Measurements from ENCODE around the gene FXYD5.
"Not testable (repeated sequence)": the region's sequence is repeated elsewhere in the genome, so short reads cannot be mapped to it uniquely, and the experiment has no call there.

Gene FXYD5

DNA sequence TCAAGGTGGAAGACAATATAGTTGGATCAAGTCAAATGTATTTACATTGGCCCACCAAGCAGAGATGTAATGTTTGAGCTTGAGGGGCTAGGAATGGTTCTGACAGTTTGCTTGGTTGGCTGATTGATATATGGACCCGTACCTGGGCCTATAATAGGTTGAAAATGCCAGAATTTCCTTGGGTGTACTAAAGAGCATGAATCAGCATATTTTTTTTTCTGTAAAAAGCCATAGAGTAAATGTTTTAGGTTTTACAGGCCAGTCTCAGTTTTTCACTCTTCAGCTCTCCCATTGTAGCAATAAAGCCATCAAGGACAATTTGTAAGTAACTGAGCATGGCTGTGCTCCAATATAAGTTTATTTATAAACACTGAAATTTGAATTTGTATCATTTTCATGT lies 26.9 kb downstream of the FXYD5 start:
- TF ChIP-seq, protein P1, sequence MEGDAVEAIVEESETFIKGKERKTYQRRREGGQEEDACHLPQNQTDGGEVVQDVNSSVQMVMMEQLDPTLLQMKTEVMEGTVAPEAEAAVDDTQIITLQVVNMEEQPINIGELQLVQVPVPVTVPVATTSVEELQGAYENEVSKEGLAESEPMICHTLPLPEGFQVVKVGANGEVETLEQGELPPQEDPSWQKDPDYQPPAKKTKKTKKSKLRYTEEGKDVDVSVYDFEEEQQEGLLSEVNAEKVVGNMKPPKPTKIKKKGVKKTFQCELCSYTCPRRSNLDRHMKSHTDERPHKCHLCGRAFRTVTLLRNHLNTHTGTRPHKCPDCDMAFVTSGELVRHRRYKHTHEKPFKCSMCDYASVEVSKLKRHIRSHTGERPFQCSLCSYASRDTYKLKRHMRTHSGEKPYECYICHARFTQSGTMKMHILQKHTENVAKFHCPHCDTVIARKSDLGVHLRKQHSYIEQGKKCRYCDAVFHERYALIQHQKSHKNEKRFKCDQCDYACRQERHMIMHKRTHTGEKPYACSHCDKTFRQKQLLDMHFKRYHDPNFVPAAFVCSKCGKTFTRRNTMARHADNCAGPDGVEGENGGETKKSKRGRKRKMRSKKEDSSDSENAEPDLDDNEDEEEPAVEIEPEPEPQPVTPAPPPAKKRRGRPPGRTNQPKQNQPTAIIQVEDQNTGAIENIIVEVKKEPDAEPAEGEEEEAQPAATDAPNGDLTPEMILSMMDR (IDR thresholded peaks at IDR 0.05; ENCODE audit: insufficient read depth, low read length, poor library complexity, severe bottlenecking) = no peak
- no peaks in the 10 kb centered on the region for H3K27me3 ChIP-seq (replicated peaks; ENCODE audit: control insufficient read depth, insufficient read depth, low read length)
- no peaks in the 10 kb centered on the region for H3K36me3 ChIP-seq (ENCODE audit: control insufficient read depth, insufficient read depth, low read length)
- DNase-seq (ENCODE audit: extremely low read depth, insufficient read length) = no peak
- H3K4me3 ChIP-seq (replicated peaks; ENCODE audit: low read depth, low read length) = no peak overlapping the region

DNA sequence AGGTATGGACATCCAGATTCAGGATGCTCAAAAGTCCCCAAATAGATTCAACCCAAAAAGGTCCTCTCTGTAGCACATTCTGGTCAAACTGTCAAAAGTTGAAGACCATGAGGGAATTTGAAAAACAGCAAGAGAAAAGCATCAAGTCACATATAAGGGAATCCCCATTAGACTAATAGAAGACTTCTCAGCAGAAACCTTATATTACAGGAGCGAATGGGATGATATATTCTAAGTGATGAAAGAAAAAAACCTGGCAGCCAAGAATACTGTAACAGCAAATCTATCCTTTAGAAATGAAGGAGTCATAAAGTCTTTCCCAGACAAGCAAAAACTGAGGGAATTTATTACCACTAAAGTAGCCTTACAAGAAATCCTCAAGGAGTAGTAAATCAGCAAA lies 29.7 kb downstream of the FXYD5 start:
- Histone ChIP-seq H3K4me3 (replicated peaks; ENCODE audit: low read depth, low read length) (no peak overlapping the region), H3K27me3 (replicated peaks; ENCODE audit: control insufficient read depth, insufficient read depth, low read length) (no peaks in the 10 kb centered on the region), H3K36me3 (ENCODE audit: control insufficient read depth, insufficient read depth, low read length) (no peaks in the 10 kb centered on the region)
- no peak for DNase-seq (ENCODE audit: extremely low read depth, insufficient read length)
- TF ChIP-seq, protein P1 (IDR thresholded peaks at IDR 0.05; ENCODE audit: insufficient read depth, low read length, poor library complexity, severe bottlenecking) = no peak

DNA sequence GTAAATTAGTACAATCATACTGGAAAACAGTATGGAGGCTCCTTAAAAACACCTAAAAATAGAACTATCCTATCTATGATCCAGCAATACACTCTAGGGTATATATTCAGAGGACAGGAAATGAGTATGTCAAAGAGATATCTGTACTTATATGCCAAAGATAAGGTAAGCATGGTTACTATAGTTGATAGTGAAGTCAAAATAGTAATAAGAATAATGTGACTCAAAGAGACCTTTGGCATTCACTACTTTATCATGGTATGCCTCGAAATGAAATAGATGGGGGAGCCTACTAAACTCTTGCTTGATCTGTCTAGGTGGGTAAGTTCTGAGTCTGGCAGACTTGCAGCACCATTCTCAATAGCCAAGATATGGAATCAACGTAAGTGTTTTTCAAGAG lies 30.3 kb downstream of the FXYD5 start:
- TF ChIP-seq, protein P1 (IDR thresholded peaks at IDR 0.05; ENCODE audit: insufficient read depth, low read length, poor library complexity, severe bottlenecking) = no peak
- H3K36me3 ChIP-seq (ENCODE audit: control insufficient read depth, insufficient read depth, low read length) = no peaks in the 10 kb centered on the region
- no peaks in the 10 kb centered on the region for H3K27me3 ChIP-seq (replicated peaks; ENCODE audit: control insufficient read depth, insufficient read depth, low read length)
- DNase-seq (ENCODE audit: extremely low read depth, insufficient read length) = no peak
- H3K4me3 ChIP-seq (replicated peaks; ENCODE audit: low read depth, low read length) = no peak overlapping the region

DNA sequence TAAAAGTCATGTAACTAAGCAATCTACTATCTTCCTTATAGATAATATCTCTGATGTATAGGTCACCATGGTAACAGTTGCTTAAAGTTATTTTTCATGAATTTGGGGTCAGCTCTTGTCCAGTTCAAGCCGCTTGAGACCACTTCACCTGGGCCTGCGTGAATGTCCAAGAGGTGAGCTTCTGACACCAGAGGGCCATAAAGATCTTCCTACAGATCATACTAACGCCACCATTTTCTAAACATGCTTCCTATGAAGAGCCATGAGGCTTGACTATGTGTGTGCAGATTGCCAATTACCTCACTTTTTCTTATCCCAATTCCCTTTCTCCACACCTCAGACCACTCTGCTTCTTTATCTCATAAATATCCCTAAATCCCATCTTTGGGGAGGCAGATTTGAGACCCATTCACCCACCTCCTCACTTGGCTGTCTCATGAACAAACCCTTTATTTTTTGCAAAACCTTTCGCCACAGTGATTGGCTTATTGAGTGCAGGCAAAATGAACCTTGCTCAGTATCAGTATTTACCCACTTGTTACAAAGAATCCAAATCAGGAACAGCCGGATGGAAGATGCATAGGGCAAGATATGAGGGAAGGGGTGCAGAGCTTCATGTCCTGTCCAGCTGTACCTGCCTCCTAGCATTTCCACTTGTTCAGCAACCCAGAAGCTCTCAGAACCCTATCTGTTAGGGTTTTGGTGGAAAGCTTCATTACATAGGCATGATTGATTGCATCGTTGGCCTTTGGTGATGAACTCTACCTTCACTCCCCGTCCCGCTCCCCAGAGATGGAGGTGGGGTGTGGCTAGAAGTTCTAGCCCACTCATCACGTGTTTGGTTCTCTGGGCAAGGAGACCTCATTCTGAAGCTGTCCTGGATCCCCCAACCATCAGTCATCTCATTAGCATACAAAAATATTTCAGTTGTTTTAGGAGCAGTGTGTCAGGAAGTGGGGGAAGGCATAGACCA lies 39.8 kb downstream of the FXYD5 start:
- TF ChIP-seq, protein P1 (IDR thresholded peaks at IDR 0.05; ENCODE audit: insufficient read depth, low read length, poor library complexity, severe bottlenecking) = peak; percentile 22
- no peak for DNase-seq (ENCODE audit: extremely low read depth, insufficient read length)
- no peaks in the 10 kb centered on the region for H3K36me3 ChIP-seq (ENCODE audit: control insufficient read depth, insufficient read depth, low read length)
- no peaks in the 10 kb centered on the region for H3K27me3 ChIP-seq (replicated peaks; ENCODE audit: control insufficient read depth, insufficient read depth, low read length)
- no peak overlapping the region for H3K4me3 ChIP-seq (replicated peaks; ENCODE audit: low read depth, low read length)

DNA sequence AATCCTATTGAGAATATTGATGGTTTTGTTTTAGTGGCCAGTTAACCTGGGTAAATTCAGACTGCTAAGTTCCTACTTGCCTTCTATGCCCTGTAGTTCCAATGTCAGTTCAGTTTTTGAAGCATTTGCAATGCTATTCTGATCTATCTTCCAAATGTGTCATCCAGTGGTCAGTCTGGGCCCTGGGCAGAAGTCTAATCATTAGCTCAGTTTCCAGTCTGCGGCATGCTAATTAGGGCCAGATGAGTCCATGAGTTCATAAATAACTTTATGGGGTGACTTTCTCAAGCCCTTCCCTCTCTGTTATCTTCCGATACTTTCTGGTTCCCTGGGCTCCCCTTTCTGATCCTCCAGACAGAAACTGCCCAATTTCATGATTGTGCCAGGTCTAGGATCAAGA lies 41.3 kb downstream of the FXYD5 start:
- H3K4me3 ChIP-seq (replicated peaks; ENCODE audit: low read depth, low read length) = no peak overlapping the region
- no peaks in the 10 kb centered on the region for H3K27me3 ChIP-seq (replicated peaks; ENCODE audit: control insufficient read depth, insufficient read depth, low read length)
- TF ChIP-seq, protein P1 (IDR thresholded peaks at IDR 0.05; ENCODE audit: insufficient read depth, low read length, poor library complexity, severe bottlenecking) = no peak
- DNase-seq (ENCODE audit: extremely low read depth, insufficient read length) = no peak
- no peaks in the 10 kb centered on the region for H3K36me3 ChIP-seq (ENCODE audit: control insufficient read depth, insufficient read depth, low read length)

DNA sequence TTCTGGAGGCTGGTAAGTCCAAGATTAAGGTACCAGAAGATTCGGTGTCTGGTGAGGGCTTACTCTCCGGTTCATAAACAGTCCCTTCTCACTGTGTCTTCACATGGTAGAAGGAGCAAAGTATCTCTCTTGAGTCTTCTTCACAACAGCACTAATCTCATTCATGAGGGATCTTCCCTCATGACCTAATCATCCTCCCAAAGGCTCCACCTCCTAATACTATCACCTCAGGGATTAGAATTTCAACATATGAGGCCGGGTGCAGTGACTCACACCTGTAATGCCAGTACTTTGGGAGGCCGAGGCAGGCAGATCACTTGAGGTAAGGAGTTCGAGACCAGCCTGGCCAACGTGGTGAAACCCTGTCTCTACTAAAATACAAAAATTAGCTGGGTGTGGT lies 42.3 kb downstream of the FXYD5 start:
- not testable (repeated sequence) for H3K36me3 ChIP-seq (ENCODE audit: control insufficient read depth, insufficient read depth, low read length); H3K27me3 ChIP-seq (replicated peaks; ENCODE audit: control insufficient read depth, insufficient read depth, low read length); DNase-seq (ENCODE audit: extremely low read depth, insufficient read length); H3K4me3 ChIP-seq (replicated peaks; ENCODE audit: low read depth, low read length)
